HG02588 (cell line): Measurements from ENCODE around the gene MMD.
"Not testable (repeated sequence)": the region's sequence is repeated elsewhere in the genome, so short reads cannot be mapped to it uniquely, and the experiment has no call there.

Experiments
- ATAC-seq: cut with Tn5 transposase; IDR thresholded peaks from one replicate; pipeline ENCODE4 v1.9.1; 2021; ENCODE audit warnings: mild to moderate bottlenecking, moderate library complexity; ENCODE audit not compliant: unreplicated experiment

Gene MMD

GRCh38 chr17:55395803-55396505 is 25.7 kb downstream of the MMD start:
- ATAC-seq: no peak

DNA sequence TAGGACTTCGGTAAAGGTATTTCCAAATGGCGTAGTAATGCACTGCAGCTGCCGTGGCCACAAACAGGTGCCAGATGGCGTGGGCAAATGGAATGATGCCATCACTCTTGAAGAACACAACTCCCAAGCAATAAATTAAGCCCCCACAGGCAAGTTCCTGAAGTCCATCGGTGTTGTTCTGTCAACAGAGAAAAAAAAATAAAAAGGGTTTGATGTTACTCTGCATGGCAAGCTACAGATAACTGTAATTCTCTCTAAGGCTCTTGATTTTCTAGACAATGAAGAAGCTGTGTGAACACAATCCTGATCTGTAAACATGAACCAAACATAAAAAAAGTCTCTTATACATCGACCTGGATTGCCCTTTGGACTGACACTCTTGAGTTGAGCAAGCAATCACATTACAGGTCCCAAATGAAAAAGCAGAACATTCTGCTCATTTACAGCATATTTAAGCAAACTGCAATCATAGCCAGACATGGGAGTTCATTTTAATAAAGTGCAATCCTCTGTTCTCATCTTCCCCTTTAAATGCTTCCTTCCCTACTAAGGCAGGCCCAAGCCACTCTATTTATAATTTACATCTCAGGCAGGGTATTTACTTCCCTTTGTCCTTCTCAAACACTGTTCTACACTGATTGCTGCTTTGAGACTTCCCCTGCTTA is 27.1 kb downstream of the MMD start:
- no peak for ATAC-seq

GRCh38 chr17:55391764-55392467 is 29.7 kb downstream of the MMD start:
- no peak for ATAC-seq

DNA sequence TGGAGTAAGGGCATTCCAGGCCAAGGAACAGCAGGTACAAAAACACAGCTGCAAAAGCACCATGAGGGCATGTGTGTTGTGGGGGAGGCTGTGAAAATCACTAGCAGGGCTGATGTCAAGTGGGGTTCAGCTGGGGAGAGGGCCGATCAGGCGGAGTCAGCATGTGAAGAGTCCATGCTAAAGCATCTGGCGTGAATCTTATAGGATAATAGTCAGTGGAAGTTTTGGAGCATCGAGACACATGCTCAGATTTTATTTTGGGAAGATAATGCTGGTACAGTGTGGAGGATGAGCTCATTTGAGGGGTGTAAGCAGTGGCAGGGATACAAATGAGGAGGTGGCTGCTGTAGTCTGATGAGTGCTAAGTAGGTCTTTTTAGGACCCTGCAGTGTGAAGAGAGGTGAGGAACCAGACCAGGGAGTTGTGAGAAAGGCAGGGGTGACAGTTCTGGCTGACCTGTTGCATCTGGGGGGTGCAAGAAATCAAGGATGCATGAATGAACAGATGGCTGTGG is 30.3 kb downstream of the MMD start:
- no peak for ATAC-seq

- no peak for ATAC-seq
Measured at GRCh38 chr17:55390364-55390977, 31.2 kb downstream of the MMD start.

DNA sequence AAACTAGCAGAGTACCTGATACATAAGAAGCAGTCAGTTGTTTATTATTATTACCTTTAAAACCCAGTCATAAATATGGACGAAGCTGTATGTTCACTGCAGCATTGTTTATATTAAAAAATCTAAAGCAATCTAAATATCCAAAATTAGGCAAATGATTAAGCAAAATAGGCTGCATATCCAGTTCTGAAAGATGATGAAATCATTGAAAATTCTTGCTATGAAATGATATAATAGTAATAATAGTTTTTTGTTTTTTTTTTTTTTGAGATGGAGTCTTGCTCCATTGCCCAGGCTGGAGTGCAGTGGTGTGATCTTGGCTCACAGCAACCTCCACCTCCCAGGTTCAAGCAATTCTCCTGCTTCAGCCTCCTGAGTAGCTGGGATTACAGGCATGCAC is 31.9 kb downstream of the MMD start:
- ATAC-seq: not testable (repeated sequence)

DNA sequence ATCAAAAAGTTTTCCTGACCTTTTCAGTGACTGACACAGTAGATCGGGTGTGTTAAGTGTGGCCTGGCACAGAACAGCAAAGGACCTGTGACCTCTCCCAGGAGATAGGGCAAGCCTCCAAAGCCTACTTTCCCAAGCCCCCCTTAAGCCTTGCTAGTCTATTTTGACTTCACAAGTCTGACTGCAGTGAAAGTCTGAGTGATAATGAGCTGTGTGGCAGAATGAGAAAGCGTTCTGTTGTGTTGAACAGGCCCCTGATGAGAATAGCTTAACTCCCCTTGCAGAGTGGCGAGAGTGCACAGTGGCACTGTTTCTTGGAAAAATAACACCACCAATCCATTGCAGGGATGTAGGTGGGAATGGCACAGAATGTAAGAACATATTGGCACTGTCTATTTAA is 32.8 kb downstream of the MMD start:
- no peak for ATAC-seq

DNA sequence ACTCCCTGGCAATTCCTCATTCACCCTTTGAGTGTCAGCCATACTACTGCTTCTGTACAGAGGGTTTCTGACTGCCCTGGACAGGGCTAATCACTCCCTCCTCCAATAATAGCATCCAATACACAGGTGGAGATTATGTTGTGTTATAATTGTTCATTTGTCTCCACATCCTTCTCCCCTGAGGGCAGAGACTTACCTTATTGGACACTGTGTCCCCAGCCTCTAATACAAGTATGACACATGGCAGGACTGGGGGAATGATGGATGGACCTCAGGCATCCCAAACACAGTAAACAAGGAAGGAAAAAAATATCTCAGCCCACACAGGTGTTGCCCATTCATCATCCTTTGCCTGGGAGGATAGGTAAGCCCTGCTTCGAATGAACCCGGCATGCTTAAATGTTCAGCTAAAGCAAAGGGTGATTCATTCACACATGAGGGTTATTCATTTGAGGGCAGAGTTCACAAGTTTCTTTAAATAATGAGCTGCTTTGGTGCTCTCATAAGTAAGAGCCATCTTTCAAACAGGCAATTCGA is 34.8 kb downstream of the MMD start:
- no peak for ATAC-seq

GRCh38 chr17:55384643-55385232 is 36.9 kb downstream of the MMD start:
- no peak for ATAC-seq

DNA sequence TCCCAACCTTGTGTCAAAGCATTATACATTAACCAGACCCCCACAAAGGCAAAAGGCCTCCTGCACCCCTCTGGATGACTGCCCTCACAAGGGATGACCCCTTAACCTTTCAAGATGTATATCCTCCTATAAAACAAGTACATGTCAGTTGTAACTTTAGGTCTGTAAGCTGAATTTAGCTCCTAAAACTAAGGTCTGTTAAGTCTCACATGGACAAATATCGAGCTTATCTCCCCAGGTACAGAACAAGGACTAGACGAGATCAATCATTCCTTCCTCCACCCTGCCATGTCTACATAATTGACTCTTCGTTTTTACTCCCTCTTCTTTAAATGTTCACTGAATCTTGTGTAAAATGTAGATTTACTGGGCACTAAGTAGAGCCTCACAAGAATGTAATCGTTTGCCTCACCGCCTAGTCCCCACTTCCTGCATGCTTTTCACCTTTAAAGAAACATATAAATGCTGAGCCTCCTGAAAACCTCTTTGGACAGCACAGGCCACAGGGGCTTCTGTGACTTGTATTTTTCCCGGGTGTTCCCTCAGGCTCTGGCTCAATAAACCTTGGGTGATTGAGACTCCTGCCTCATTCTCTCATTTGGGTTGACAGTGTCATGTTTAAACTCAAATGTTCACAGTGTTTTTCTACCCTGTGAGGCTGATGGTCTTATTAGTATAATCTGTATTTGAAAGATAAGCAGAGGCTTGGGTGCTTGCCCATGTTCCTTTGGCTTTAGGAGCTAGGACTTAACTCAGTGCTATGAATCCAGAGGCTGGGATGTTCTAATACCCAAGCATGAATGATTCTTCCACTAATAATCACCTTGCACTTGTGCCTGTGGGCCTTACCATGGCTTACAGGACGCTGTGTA is 37.6 kb downstream of the MMD start:
- no peak for ATAC-seq

DNA sequence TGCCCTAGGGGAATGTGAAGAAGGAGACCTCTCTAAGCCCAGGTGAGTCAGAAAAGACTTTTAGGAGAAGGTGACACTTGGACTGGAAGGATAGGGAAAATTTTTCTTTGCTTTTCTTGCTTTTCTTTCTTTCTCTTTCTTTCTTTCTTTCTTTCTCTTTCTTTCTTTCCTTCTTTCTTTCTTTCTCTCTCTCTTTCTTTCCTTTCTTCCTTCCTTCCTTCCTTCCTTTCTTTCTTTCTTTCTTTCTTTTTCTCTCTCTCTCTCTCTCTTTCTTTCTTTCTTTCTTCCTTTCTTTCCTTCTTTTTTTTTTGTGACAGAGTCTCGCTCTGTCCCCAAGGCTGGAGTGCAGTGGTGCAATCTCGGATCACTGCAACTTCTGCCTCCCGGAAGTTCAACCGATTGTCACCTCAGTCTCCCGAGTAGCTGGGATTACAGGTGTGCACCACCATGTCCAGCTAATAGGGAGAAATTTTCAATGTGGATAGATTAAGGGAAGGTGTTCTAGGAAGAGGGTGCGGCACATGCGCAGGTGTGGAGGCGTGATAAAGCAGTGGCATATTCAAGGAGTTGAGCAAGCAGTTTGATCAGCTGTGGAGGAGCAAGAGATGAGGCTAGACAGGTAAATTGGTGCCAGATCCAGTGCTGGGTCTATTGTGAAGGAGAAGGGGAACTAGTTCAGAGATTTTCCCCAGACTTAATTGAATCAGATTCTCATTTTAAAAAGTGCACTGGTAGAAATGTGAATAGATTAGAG is 40.4 kb downstream of the MMD start:
- ATAC-seq: no peak

DNA sequence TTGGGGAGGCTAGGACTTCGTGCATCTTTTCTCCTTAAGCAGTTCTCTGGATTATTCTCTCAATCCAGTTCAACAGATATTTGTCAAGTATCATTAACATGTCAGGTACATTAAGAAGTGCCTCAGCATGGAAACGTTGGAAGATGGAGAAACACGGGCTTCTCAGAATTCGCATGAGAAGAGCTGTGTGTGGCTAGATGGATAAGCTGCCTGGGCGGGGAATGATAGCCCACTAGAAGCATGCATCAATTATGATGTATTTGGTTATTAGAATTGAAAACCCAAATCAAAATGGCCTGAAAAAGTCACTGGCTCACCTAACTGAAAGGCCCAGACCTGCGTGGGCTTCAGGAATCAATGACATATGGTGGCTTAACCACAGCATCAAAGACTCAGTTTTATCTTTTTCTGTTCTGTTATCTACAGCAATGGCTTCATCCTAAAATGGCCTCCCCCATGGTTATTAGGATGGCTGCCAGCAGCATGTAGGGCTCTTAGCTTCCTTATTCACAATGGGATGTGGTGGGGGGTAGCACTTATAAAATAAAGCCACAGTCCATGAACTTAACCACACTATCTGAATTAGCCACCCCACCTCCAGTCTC is 43.9 kb downstream of the MMD start:
- no peak for ATAC-seq

DNA sequence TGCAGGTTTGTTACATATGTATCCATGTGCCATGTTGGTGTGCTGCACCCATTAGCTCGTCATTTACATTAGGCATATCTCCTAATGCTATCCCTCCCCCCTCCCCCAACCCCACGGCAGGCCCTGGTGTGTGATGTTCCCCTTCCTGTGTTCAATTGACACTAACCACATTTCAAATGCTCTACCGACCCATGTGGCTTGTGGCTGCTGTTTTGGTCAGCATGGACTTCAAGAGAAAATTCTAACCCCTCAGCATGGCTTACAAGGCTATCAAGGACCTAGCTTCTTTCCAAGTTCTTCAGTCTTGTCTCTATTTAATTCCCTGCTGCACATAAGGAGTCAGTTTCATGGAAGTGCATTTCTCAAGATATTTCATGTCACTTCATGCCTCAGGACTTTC is 52.9 kb downstream of the MMD start:
- ATAC-seq: no peak

GRCh38 chr17:55366020-55366481 is 55.6 kb downstream of the MMD start:
- ATAC-seq: no peak

DNA sequence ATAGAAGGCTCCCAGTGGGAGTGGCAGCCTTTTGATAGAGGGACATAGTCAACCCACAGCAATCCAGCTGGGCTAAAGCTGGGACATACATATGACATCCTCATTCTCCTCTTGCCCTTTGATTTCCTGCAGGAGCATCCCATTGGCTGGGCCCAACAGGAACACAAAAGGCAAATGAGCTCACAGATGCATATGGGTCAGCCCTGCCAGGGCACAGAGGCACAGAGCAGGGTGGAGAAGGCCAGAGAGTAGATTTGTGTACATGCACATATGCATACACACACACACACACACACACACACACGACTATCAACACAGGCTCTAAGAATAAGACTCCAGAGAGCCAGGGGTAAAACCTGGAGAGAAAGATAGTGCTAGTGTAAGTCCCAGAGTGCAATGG is 58.6 kb downstream of the MMD start:
- no peak for ATAC-seq

- ATAC-seq: no peak
Measured at GRCh38 chr17:55360971-55361370, 60.7 kb downstream of the MMD start.

DNA sequence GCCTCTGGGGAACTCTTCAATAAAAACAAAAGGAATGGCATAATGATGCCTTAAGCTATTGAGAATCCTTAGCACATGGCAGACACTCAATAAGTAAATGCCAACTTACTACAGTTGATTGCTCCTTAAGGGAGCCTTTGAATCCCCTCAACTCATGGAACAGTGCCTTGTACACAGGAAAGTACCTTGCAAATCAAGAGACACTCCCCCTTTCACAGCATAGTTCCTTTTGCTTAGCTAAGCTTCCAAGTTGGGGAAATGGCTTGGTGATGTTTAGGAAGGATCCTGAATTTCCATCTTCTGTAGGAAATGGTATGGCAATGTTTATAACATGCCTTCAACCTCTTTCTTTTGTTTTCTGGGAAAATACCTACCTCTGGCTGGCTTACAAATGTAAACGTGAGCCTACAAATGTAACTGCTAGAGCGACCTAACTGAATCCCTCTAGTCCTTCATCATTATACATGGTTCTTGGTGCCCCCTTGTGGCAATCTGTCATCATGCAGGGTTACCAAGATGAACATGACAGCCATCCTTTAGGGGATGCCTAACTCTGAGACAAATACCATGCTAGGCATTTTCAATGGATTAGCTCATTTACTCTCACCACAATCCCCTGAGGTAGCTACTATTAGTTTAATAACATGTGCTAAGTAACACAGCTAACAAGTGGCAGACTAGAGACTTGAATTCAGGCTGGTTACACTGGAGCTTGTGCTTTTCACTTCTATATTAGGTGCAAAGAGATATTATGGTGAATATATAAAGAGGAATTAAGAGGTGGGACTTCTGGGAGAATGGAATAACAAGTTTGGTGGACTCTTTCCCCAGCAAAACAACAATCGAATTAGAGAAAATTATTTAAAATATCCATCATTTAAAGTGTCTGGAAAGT is 65.0 kb downstream of the MMD start:
- ATAC-seq: peak; percentile 96

DNA sequence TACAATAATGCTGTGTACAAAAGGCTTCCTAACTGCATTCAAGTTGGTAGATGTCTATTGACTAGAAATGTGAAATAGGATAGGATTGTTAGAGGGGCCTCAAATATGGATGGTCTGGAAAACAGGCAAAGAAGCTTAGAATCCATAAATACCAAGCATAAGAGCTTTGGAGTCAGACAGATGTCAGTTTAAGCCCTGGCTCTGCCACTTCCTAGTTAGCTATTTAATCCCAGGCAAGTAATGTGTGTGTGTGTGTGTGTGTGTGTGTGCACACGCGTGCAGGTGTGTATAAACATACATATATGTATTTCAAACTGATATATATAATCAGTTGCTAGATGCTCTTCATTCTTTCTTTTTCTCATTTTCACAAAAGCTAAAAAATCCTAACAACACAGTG is 66.7 kb downstream of the MMD start:
- no peak for ATAC-seq
